HG03060 (cell line): ENCODE results near the gene CARD11.
"Not testable (repeated sequence)": the region's sequence is repeated elsewhere in the genome, so short reads cannot be mapped to it uniquely, and the experiment has no call there.

ENCODE experiments used
- ATAC-seq: cut with Tn5 transposase; IDR thresholded peaks from one replicate; pipeline ENCODE4 v1.9.1; 2021; ENCODE audit warnings: low read depth, moderate number of reproducible peaks; ENCODE audit not compliant: unreplicated experiment

CARD11 gene

GRCh38 chr7:2929321-2930201 is 114.1 kb downstream of the CARD11 start:
- ATAC-seq: no peak

GRCh38 chr7:2928613-2929311 is 114.9 kb downstream of the CARD11 start:
- ATAC-seq: no peak

- no peak for ATAC-seq
Measured at GRCh38 chr7:2928256-2928612, 115.4 kb downstream of the CARD11 start.

DNA sequence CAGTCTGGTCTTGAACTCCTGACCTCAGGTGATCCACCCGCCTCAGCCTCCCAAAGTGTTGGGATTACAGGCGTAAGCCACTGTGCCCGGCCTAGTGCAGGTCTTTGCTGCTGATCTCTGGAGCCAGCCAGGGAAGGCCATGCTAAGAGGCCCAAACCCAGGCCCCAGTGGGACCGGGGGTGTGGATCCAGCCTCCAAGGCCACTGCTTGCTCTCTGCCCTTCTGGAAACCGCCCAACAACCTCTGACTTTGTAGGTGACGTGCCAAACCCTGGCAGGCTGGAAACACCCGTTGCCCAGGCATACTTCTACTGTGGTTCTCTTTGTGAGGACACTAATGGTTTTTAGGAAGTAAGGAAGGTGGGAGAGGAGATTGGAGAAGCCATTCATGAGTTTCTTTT is 116.1 kb downstream of the CARD11 start:
- no peak for ATAC-seq

DNA sequence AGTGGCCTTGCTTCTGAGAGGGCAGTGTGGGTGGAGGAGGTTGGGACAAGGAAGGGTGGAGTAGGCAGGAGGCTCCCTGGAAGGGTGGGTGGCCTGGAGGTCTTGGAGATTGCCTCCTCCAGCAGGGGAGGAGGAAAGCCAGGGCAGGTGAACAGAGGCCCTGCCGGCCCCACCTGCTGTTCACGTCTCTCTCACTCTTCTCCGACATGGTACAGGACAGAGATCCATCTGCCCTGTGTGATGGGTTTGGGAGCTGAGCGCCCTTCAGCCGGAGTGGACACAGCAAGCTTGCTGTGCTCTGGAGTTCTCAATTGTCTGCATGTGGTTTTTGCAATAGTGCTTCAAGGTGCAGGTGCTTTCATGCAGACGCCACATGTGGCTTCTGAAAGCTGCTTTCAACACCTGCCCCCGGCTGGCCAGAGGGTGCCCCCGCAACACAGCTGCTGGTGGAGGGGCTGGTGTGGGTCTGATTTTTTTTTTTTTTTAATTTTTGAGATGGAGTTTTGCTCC is 116.7 kb downstream of the CARD11 start:
- ATAC-seq: no peak

- ATAC-seq: no peak
Measured at GRCh38 chr7:2926120-2926895, 117.4 kb downstream of the CARD11 start.

DNA sequence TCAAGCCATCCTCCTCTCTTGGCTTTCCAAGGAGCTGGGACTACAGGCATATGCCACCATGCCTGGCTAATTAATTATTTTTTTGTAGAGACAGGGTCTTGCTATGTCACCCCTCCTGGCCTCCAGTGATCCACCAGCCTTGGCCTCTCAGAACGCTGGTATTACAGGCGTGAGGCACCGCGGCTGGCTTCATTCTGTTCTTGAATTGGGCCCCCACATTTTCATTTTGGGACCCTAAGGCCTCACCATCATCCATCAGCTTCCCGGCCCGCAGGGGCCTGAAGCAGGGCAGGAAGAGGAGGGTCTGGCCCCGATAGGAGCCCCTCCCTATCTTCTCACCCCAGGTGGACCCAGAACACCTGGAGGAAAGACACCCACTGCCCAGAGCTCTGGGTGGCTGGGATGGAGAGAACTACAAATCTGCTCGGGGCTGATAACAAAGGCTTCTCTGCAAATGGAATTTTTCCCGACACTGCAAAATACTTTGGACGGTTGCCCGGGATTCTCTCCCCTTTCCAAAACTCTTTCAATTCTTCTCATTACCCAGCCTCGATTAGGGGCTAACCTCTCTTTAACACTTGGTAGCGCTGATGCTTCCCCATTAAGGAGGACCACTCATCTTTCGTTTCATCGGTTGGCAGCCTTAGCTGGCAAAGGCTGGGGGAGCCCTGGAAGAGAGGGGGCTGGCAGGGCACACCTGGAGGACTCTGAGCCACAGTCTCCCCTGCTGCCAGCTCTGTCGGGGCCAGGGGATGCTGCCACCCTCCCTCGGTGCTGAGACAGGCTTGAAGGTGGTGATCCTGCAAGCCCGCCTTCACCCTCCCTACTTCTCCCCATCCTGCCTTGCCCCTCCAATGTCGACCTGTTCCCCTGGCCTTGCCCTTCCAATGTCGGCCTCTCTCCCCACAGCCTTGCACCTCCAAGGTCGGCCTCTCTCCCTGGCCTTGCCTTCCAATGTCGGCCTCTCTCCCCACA is 118.5 kb downstream of the CARD11 start:
- ATAC-seq: no peak

DNA sequence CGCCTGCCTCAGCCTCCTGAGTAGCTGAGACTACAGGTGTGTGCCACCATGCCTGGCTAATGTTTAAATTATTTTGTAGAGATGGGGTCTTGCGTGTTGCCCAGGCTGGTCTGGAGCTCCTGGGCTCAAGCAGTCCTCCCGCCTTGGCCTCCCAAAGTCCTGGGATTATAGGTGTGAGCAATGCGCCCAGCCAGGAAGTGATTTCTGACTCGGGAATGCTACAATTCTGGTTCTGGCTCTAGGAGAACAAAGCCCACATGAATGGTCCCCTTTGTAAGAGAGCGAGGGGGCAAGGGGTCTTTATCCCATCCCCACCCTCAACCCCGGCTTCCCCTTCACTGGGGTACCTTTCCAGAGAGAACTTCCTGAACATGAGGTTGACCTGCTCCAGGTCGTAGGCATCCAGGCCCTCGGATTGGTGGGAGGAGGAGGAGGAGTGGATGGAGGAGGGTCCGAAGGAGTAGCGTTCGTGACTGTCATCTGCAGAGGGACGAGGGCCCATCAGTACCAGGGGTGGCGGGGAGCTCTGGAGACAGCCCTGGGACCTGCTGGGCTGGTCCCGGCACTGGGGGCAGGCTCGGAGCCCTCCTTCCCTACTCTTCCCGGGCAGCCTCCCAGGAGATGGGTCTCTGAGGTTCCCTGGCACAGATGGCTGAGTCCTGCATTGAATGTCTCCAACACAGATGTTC is 119.6 kb downstream of the CARD11 start:
- ATAC-seq: no peak

DNA sequence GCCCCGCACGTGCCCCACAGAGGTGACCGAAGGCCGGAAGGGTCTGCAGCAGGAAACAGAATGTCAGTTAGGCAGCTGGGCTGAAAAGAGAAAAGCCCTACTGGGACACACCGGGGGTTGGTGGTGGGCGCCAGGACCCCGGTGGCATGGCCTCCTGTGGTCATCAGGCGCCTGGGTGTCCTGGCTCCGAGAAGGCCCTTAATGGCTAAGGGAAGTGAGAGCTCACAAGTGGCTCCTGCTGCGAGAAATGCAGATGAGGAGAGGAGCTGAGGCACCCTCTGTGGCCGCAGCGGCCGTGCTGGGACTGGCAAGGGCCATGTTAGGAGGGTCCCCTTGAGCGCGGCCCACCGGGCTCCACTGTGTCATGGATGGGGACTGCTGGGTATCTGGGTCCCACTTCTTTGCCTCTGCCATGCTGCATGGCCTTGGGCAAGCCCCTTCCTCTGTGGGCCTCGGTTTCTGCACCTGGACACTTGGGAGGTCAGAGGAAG is 120.3 kb downstream of the CARD11 start:
- no peak for ATAC-seq

- ATAC-seq: no peak
Measured at GRCh38 chr7:2922866-2923265, 120.8 kb downstream of the CARD11 start.

DNA sequence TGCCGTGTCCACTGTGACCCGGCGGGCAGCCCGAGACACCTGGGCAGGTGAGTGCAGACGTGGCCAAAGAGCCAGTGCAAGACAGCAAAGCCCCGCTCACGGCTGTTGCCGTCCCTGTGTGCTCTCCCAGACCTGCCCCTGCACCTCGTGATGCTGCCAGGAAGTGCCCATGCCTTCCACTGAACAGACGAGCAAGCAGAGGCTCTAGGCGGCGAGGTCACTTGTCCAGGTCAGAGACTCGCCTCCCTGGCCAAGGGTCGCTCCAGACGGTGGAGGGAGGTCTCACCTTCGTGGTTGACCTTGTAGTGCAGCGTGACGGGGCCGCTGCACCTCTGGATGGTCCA is 121.3 kb downstream of the CARD11 start:
- ATAC-seq: no peak

- no peak for ATAC-seq
Measured at GRCh38 chr7:2921653-2922347, 121.9 kb downstream of the CARD11 start.

DNA sequence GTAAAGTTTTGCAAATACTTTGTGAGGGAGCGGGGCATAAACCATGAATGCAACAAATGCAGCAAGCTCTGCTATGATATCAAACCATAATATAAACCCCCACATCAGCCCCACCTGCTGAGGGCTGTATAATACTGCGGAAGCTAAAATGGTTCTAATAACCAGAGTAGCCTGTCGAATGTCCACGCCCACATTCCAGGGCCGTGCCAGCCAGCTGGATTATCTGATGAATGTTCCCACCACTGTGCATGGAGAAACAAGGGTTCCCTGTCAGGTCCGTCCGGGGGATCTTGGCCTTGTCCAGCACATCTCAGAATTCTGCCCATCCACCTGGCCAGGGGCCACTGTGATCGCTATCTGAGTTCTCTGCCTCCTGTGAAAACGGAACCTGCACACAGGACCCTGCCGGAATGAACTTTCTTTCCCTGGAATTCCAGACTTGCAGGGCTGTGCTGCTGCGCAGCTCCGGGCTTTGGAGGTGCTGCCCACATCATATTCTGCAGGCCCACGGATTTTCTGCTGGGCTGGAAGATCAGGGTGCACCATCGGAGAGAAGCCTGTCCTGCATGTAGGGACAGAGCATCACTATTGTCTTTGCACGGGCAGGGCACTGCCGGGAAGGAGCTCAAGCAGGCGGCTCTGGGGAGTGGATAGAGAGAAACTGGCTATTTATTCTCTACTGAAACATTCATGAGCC is 122.6 kb downstream of the CARD11 start:
- no peak for ATAC-seq

- not testable (repeated sequence) for ATAC-seq
Measured at GRCh38 chr7:2920480-2920879, 123.2 kb downstream of the CARD11 start.

DNA sequence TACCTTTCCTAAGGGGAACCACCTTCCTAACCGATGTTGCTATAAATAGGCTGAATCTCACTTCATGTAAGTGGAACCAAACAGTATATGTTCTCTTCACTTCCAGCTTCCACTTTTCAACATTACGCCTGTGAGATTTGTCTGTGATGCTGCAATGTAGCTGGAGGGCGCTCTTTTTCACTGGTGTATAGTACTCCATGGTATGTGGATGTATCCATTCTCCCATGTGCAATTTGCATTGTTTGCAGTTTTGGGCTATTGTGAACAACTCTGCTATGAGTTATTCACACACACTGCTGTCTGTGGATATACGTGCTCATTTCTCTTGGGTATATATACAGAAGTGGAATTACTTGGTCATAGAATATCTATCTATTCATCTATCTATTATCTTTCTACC is 123.6 kb downstream of the CARD11 start:
- no peak for ATAC-seq

- ATAC-seq: no peak
Measured at GRCh38 chr7:2919256-2919655, 124.4 kb downstream of the CARD11 start.

- no peak for ATAC-seq
Measured at GRCh38 chr7:2918406-2918805, 125.3 kb downstream of the CARD11 start.

DNA sequence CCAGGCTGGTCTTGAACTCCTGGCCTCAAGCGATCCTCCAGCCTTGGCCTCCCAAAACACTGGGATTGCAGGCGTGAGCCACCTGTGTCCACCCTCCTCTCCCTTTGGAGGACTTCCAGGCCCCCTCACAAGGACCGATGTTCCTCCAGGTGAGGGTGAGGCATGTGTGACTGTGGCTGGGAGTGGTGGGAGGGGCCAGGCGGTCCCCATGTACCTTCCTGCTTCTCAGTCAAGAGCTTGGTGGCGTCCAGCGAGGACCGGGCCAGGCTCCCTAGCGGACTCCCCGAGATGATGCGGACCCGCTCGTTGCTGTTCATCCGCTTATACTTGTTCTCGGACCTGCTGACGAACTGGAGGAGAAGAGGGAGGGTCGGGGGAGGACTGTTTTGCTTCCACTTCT is 128.6 kb downstream of the CARD11 start:
- no peak for ATAC-seq
